SK-N-SH (cell line): ENCODE data around the gene FOXK2.

ENCODE experiments used
- EP300 ChIP-seq, 2 experiments: IDR thresholded peaks; 2 replicates each; pipeline versions ENCODE4 v1.4.0 to v1.6.1; 2012; ENCODE audit warnings: borderline replicate concordance in 1 of 2, low read depth in 1 of 2, low read length in 1 of 2
- FOSL2 ChIP-seq: IDR thresholded peaks from 2 replicates; pipeline ENCODE4 v1.4.0; 2012; ENCODE audit warnings: low read depth, mild to moderate bottlenecking, moderate library complexity, borderline replicate concordance
- TF ChIP-seq, protein P1 (sequence below): fragments of 200-600 bp; sonication (generic); IDR thresholded peaks from 2 replicates; pipeline ENCODE4 v1.6.1; 2017; ENCODE audit warnings: antibody characterized with exemption, mild to moderate bottlenecking, moderate library complexity
- TF ChIP-seq, protein P2 (sequence below): IDR thresholded peaks from 2 replicates; pipeline ENCODE4 v1.4.0; 2012; ENCODE audit warnings: low read depth

DNA sequence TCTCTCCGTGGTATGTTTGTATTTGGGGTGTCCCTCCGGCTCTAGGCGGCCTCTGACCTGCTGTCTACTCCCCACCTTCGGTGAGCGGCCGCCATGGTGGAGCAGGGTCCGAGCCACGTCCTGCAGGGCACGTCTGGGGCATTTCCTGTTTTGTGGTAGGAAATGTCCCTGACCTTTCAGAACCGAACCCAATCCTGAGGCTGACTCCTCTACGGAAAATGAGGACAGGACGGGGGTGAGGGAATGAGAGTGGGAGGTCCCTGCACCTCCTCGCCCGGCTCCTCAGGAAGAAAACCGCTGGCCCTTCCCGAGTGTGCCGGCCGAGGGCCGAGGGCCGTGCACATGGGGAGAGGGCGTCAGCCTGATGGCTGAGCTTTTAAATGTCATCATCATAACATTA lies 83.0 kb downstream of the FOXK2 start:
- no peak for TF ChIP-seq EP300 (IDR thresholded peaks at IDR 0.05; ENCODE audit: borderline replicate concordance in 1 of 2, low read depth in 1 of 2, low read length in 1 of 2)
- TF ChIP-seq, protein P1, sequence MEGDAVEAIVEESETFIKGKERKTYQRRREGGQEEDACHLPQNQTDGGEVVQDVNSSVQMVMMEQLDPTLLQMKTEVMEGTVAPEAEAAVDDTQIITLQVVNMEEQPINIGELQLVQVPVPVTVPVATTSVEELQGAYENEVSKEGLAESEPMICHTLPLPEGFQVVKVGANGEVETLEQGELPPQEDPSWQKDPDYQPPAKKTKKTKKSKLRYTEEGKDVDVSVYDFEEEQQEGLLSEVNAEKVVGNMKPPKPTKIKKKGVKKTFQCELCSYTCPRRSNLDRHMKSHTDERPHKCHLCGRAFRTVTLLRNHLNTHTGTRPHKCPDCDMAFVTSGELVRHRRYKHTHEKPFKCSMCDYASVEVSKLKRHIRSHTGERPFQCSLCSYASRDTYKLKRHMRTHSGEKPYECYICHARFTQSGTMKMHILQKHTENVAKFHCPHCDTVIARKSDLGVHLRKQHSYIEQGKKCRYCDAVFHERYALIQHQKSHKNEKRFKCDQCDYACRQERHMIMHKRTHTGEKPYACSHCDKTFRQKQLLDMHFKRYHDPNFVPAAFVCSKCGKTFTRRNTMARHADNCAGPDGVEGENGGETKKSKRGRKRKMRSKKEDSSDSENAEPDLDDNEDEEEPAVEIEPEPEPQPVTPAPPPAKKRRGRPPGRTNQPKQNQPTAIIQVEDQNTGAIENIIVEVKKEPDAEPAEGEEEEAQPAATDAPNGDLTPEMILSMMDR: no peak
- no peak for TF ChIP-seq FOSL2
- TF ChIP-seq, protein P2, sequence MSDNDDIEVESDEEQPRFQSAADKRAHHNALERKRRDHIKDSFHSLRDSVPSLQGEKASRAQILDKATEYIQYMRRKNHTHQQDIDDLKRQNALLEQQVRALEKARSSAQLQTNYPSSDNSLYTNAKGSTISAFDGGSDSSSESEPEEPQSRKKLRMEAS: no peak
